IPS-20b (cell line): ENCODE results near the gene ZNF710.
"Not testable (repeated sequence)": the region's sequence is repeated elsewhere in the genome, so short reads cannot be mapped to it uniquely, and the experiment has no call there.

Experiments
- H3K27ac ChIP-seq: one replicate; pipeline ENCODE4 v1.5.1; 2013; ENCODE audit warnings: low read length
- H3K27me3 ChIP-seq: 2 replicates; pipeline ENCODE4 v1.6.1; 2013; ENCODE audit warnings: mild to moderate bottlenecking, low read length, inconsistent platforms; ENCODE audit not compliant: insufficient read depth
- H3K36me3 ChIP-seq: 2 replicates; pipeline ENCODE4 v1.6.1; 2013; ENCODE audit warnings: low read depth, mild to moderate bottlenecking, inconsistent platforms, low read length, moderate library complexity; ENCODE audit not compliant: insufficient read depth
- H3K4me1 ChIP-seq: 2 replicates; pipeline ENCODE4 v1.6.1; 2013; ENCODE audit warnings: mild to moderate bottlenecking, control low read depth, inconsistent platforms, low read length, moderate library complexity; ENCODE audit not compliant: insufficient read depth
- H3K4me3 ChIP-seq: 2 replicates; pipeline ENCODE4 v1.5.1; 2013; ENCODE audit warnings: mild to moderate bottlenecking, low read length, inconsistent platforms
- H3K9ac ChIP-seq: 2 replicates; pipeline ENCODE4 v1.6.1; 2013; ENCODE audit warnings: low read depth, mild to moderate bottlenecking, inconsistent platforms, low read length, moderate library complexity
- H3K9me3 ChIP-seq: 2 replicates; pipeline ENCODE4 v1.6.1; 2013; ENCODE audit warnings: mild to moderate bottlenecking, low read depth, low read length, inconsistent platforms; ENCODE audit not compliant: insufficient read depth

The ZNF710 gene

GRCh38 chr15:90067181-90067952 is 66.2 kb downstream of the ZNF710 start:
- Histone ChIP-seq H3K4me1 (peaks cover 21% of the 10 kb centered on the region; the same call in 1 of the 2 replicates), H3K27ac (no peak overlapping the region), H3K27me3 (no peaks in the 10 kb centered on the region), H3K36me3 (peaks cover 10% of the 10 kb centered on the region), H3K4me3 (no peak overlapping the region), H3K9me3 (no peaks in the 10 kb centered on the region), H3K9ac (no peak overlapping the region)

- Histone ChIP-seq H3K9me3 (no peaks in the 10 kb centered on the region), H3K4me3 (no peak overlapping the region), H3K9ac (no peak overlapping the region), H3K27me3 (no peaks in the 10 kb centered on the region), H3K27ac (no peak overlapping the region), H3K36me3 (peaks cover 10% of the 10 kb centered on the region), H3K4me1 (peaks cover 14% of the 10 kb centered on the region; the same call in 1 of the 2 replicates)
These were observed 67.0 kb downstream of the ZNF710 start for GRCh38 chr15:90067953-90068606.

DNA sequence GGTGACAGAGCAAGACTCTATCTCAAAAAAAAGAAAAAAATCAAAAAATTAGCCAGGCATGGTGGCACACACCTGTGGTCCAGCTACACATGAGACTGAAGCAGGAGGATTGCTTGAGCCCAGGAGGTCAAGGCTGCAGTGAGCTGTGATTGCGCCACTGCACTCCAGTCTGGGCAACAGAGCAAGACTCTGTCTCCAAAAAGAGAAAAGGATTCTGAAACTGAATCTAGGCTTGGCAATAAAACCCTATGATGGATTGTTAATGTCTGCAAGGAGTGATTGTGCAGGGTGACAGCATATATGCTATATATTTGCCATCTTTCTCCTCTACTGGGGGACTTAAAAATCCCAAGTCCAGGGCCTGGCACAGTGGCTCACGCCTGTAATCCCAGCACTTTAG is 69.5 kb downstream of the ZNF710 start:
- H3K4me3 ChIP-seq, H3K9ac ChIP-seq, H3K9me3 ChIP-seq, H3K27me3 ChIP-seq, H3K27ac ChIP-seq, H3K4me1 ChIP-seq: not testable (repeated sequence)
- peaks cover 20% of the 10 kb centered on the region for H3K36me3 ChIP-seq

- no peak overlapping the region for H3K27ac ChIP-seq
- H3K9ac ChIP-seq = no peak overlapping the region
These were observed 70.2 kb downstream of the ZNF710 start for GRCh38 chr15:90071220-90071807.

GRCh38 chr15:90072978-90073640 is 72.0 kb downstream of the ZNF710 start:
- Histone ChIP-seq H3K4me1 (peaks cover 17% of the 10 kb centered on the region; the same call in 1 of the 2 replicates), H3K4me3 (no peak overlapping the region), H3K9me3 (no peaks in the 10 kb centered on the region), H3K9ac (no peak overlapping the region), H3K27ac (no peak overlapping the region), H3K27me3 (no peaks in the 10 kb centered on the region), H3K36me3 (peaks cover 17% of the 10 kb centered on the region)

More at GRCh38 chr15:90071220-90071807, 70.2 kb downstream of the ZNF710 start:
- no peak overlapping the region for H3K4me3 ChIP-seq
- peaks cover 20% of the 10 kb centered on the region for H3K36me3 ChIP-seq
- H3K4me1 ChIP-seq = peaks cover 14% of the 10 kb centered on the region; the same call in 1 of the 2 replicates
- no peaks in the 10 kb centered on the region for H3K27me3 ChIP-seq
- H3K9me3 ChIP-seq = no peaks in the 10 kb centered on the region

- H3K27me3 ChIP-seq = no peaks in the 10 kb centered on the region
- no peak overlapping the region for H3K27ac ChIP-seq
- peaks cover 17% of the 10 kb centered on the region; the same call in 1 of the 2 replicates for H3K4me1 ChIP-seq
- no peak overlapping the region for H3K4me3 ChIP-seq
- H3K36me3 ChIP-seq = peaks cover 16% of the 10 kb centered on the region
- H3K9me3 ChIP-seq = no peaks in the 10 kb centered on the region
- H3K9ac ChIP-seq = no peak overlapping the region
These were observed 72.9 kb downstream of the ZNF710 start for GRCh38 chr15:90074023-90074422.

DNA sequence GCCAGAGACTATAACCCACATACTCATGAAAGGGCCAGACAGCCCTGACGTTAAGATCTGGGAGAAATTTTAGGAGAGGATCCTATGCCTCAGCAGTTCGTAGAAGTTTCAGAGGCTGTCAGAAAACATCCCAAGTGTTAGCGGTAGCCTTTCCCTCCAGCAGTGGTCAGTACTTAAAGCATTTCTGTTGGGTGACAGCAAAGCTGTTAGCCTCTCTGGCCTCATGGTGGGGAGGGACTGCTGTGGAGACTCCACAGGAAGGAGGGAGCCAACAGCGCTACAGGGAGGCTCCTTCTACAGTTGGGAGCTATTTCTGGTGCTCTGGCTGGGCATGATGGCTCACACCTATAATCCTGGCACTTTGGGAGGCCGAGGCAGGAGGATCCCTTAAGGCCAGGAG is 73.8 kb downstream of the ZNF710 start:
- H3K27ac ChIP-seq = no peak overlapping the region

DNA sequence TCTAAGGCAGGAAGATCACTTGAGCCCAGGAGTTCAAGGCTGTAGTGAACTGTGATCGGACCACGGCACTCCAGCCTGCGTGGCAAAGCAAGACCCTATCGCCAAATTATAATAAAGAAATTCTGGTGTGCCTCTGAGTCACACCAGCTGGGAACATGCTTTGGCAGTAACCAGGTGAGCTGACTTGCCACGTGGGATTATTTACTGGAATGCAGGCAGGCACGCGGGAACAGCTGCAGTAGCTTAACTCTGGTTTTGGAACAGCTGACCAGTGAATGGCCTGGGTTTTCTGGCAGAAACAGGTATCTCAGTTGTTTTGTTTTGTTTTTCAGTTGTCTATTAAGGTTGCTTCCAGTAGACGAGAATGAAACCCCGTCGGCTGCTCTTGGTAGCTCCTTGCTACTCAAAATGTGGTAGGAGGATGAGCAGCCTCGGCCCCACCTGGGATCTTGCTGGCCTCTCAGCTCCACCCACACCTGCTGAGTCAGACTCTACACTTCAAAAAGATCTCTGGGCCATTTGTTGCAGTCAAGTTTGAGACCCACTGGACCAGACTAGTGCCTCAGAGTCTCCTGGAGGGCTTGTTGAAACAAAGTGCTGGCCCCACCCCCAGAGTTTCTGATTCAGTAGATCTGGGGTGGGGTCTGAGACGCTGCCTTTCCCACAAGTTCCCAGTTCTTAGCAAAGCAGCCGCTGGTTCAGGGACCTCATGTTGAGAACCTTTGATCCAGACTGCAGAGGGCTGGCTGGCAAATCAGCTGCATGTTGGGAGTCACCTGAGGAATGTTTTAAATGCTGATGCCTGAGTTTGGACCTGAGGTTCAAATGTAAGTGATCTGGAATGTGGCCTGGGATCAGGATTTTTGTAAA is 74.5 kb downstream of the ZNF710 start:
- no peaks in the 10 kb centered on the region for H3K9me3 ChIP-seq
- peaks cover 25% of the 10 kb centered on the region for H3K36me3 ChIP-seq
- no peak overlapping the region for H3K27ac ChIP-seq
- H3K4me3 ChIP-seq = no peak overlapping the region
- H3K27me3 ChIP-seq = no peaks in the 10 kb centered on the region
- H3K4me1 ChIP-seq = peaks cover 17% of the 10 kb centered on the region; the same call in 1 of the 2 replicates
- H3K9ac ChIP-seq = no peak overlapping the region

More for the DNA sequence above, 73.8 kb downstream of the ZNF710 start:
- H3K9ac ChIP-seq = no peak overlapping the region
- no peaks in the 10 kb centered on the region for H3K9me3 ChIP-seq
- H3K4me3 ChIP-seq = no peak overlapping the region
- H3K27me3 ChIP-seq = no peaks in the 10 kb centered on the region
- H3K36me3 ChIP-seq = peaks cover 19% of the 10 kb centered on the region
- peaks cover 17% of the 10 kb centered on the region; the same call in 1 of the 2 replicates for H3K4me1 ChIP-seq

- H3K36me3 ChIP-seq = peaks cover 25% of the 10 kb centered on the region
- no peaks in the 10 kb centered on the region for H3K27me3 ChIP-seq
- H3K9ac ChIP-seq = no peak overlapping the region
- no peaks in the 10 kb centered on the region for H3K9me3 ChIP-seq
- no peak overlapping the region for H3K4me3 ChIP-seq
- H3K27ac ChIP-seq = no peak overlapping the region
- H3K4me1 ChIP-seq = peaks cover 17% of the 10 kb centered on the region; the same call in 1 of the 2 replicates
These were observed 75.6 kb downstream of the ZNF710 start for GRCh38 chr15:90076716-90077115.

DNA sequence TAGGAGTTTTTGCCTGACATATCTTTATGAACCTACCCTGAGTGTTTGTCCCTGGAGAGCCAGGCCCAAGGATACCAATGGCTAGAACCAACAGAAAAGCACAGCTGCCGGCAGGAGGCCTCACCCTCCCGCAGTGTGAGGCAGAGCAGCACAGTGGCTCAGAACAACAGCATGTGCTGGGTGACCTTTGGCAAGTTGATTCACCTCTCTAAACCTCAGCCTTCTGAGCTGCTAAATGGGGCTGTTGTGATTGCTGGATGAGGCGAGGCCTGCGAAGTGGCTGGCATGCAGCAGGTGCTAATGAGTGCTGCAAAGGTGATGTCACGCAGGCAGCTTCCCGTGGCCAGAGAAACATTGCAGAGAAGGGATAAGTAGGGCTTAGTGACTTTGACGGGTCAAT is 77.8 kb downstream of the ZNF710 start:
- no peaks in the 10 kb centered on the region for H3K9me3 ChIP-seq
- no peak overlapping the region for H3K27ac ChIP-seq
- H3K9ac ChIP-seq = no peak overlapping the region
- no peak overlapping the region for H3K4me3 ChIP-seq
- peaks cover 19% of the 10 kb centered on the region; the same call in 1 of the 2 replicates for H3K4me1 ChIP-seq
- peaks cover 33% of the 10 kb centered on the region for H3K36me3 ChIP-seq
- no peaks in the 10 kb centered on the region for H3K27me3 ChIP-seq
